ELF-1 (cell line): Measurements from ENCODE around the gene CCDC66.
"Not testable (repeated sequence)": the region's sequence is repeated elsewhere in the genome, so short reads cannot be mapped to it uniquely, and the experiment has no call there.

Source experiments
- DNase-seq: peaks from one replicate; pipeline ENCODE4 v3.0.0-alpha.2; 2016; ENCODE audit warnings: low read depth, low spot score

The CCDC66 gene

GRCh38 chr3:56556908-56557830, at the start of gene CCDC66:
Gene CCDC66, plus strand, starts transcription at chr3:56557175. Its CDS starts 68 bp downstream, at chr3:56557243.
- DNase-seq: peak; percentile 94

- DNase-seq: no peak
Measured at GRCh38 chr3:56519641-56520040, 37.3 kb upstream of the CCDC66 start.

- no peak for DNase-seq
Measured at GRCh38 chr3:56522374-56522773, 34.6 kb upstream of the CCDC66 start.

- DNase-seq: no peak
Measured at GRCh38 chr3:56525291-56525690, 31.7 kb upstream of the CCDC66 start.

GRCh38 chr3:56536735-56537134, 20.2 kb upstream of the CCDC66 start:
- DNase-seq: no peak

GRCh38 chr3:56547486-56547885, 9.5 kb upstream of the CCDC66 start:
- DNase-seq: no peak

- no peak for DNase-seq
Measured at GRCh38 chr3:56557831-56558170, 826 bp downstream of the CCDC66 start.

GRCh38 chr3:56573501-56573900, 16.5 kb downstream of the CCDC66 start:
- peak; percentile 17 for DNase-seq

GRCh38 chr3:56581941-56582340, 25.0 kb downstream of the CCDC66 start:
- not testable (repeated sequence) for DNase-seq

GRCh38 chr3:56584275-56584674, 27.3 kb downstream of the CCDC66 start:
- not testable (repeated sequence) for DNase-seq

GRCh38 chr3:56590814-56591213, 33.8 kb downstream of the CCDC66 start:
- DNase-seq: no peak

GRCh38 chr3:56591262-56591661, 34.3 kb downstream of the CCDC66 start:
- DNase-seq: no peak

GRCh38 chr3:56593455-56594158, 36.6 kb downstream of the CCDC66 start:
- no peak for DNase-seq

- no peak for DNase-seq
Measured at GRCh38 chr3:56595975-56596840, 39.2 kb downstream of the CCDC66 start.

GRCh38 chr3:56608479-56608878, 51.5 kb downstream of the CCDC66 start:
- DNase-seq: not testable (repeated sequence)

GRCh38 chr3:56610669-56611335, 53.8 kb downstream of the CCDC66 start:
- DNase-seq: no peak

GRCh38 chr3:56611364-56611763, 54.4 kb downstream of the CCDC66 start:
- DNase-seq: no peak

GRCh38 chr3:56612146-56612545, 55.2 kb downstream of the CCDC66 start:
- DNase-seq: no peak

- DNase-seq: no peak
Measured at GRCh38 chr3:56613016-56613415, 56.0 kb downstream of the CCDC66 start.

GRCh38 chr3:56616478-56617006, 59.6 kb downstream of the CCDC66 start:
- no peak for DNase-seq

GRCh38 chr3:56620371-56620770, 63.4 kb downstream of the CCDC66 start:
- no peak for DNase-seq
